ENCODE data around the gene EPHB3. TPM values are rescaled to one million over a fixed set of nuclear protein-coding genes. Genes with fewer than 3 reads are reported as not detected.

EPHB3 gene
- total and polyA plus RNA-seq, 10 of the 15 experiments (the other 5 are each of a cell fraction or from before 2014, with no cell fraction given): 0.09 TPM; not detected in 9

GRCh38 chr3:184540777-184541681 is 20.6 kb upstream of the EPHB3 start:
- Histone ChIP-seq H3K27me3 (replicated peaks in 1 of 2; ENCODE audit: control insufficient read depth in 2 of 2, insufficient read depth in 2 of 2, low read length in 1 of 2) (peaks cover 0 to 1% of the 10 kb centered on the region in 2 experiments; a peak in 2 of 4 replicates), H3K4me3 (no peak overlapping the region), H3K4me1 (ENCODE audit: control insufficient read depth, insufficient read depth, low read length) (no peaks in the 10 kb centered on the region), H3K79me2 (ENCODE audit: control insufficient read depth, insufficient read depth, low read length) (no peaks in the 10 kb centered on the region), H3K4me2 (ENCODE audit: control insufficient read depth, insufficient read depth) (no peak overlapping the region), H3K27ac (ENCODE audit: control insufficient read depth, insufficient read depth) (no peak overlapping the region), H3K9ac (ENCODE audit: control insufficient read depth, insufficient read depth, low read length) (no peak overlapping the region), H4K20me1 (ENCODE audit: control insufficient read depth, insufficient read depth) (no peaks in the 10 kb centered on the region), H3K9me3 (replicated peaks; ENCODE audit: control insufficient read depth, insufficient read depth, low read length) (no peaks in the 10 kb centered on the region), H2AFZ (ENCODE audit: control insufficient read depth, low read depth, low read length) (no peak overlapping the region), H3K36me3 (ENCODE audit: control insufficient read depth in 2 of 2, insufficient read depth in 2 of 2, low read length in 1 of 2) (no peaks in the 10 kb centered on the region)
- in situ Hi-C loops (cut with MboI): no loop called here
- no TSS peak for BruUV-seq (replicated peaks)
- POLR2A ChIA-PET: no interaction called here
- RAD21 ChIA-PET (ENCODE audit: unreplicated experiment): interaction anchor here (1.0 to 2.8 kb wide), 2 partner anchors 169 to 237 kb away, joined by 3 to 14 read pairs; no protein-coding TSS in a partner anchor
- SMC1A ChIA-PET (ENCODE audit: uncharacterized antibody, unreplicated experiment): interaction anchor here (0.6 to 2.1 kb wide), 4 partner anchors 12 to 169 kb away, joined by 3 to 10 read pairs (median 4); no protein-coding TSS in a partner anchor
- intact Hi-C loops (cut with micrococcal nuclease; ENCODE audit: unreplicated experiment): loop anchor here (1.0 to 5.0 kb wide), 4 partner anchors 74 to 644 kb away; no protein-coding TSS in a partner anchor
- 23% methylated on average over 13 of the region's 14 CpGs for WGBS (ENCODE audit: insufficient coverage, insufficient replicate concordance, low lambda C conversion rate, missing lambda C conversion rate)
- CTCF ChIA-PET: interaction anchor here (0.6 to 4.9 kb wide), 11 partner anchors 9 to 474 kb away, joined by 3 to 31 read pairs (median 4); no protein-coding TSS in a partner anchor
- no peak for FAIRE-seq
- no peak for DNase-seq (ENCODE audit: low read depth, low spot score)
- peak; percentile 79 for ATAC-seq
- TF ChIP-seq NBN (IDR thresholded peaks at IDR 0.05) (no peak), RUNX3 (IDR thresholded peaks at IDR 0.05; ENCODE audit: low read length) (no peak), POLR2A (IDR thresholded peaks at IDR 0.05; ENCODE audit: low read depth, low read length) (no peak), MYC (IDR thresholded peaks at IDR 0.05; ENCODE audit: insufficient read depth, insufficient read length, insufficient replicate concordance, low read length, severe bottlenecking) (no peak), HSF1 (IDR thresholded peaks at IDR 0.05; ENCODE audit: low read depth, low read length) (no peak), FOS (IDR thresholded peaks at IDR 0.05; ENCODE audit: borderline replicate concordance, extremely low read depth, insufficient read length) (no peak), SMC3 (IDR thresholded peaks at IDR 0.05; ENCODE audit: borderline replicate concordance, low read length) (peak; percentile 45), EP300 (IDR thresholded peaks at IDR 0.05; ENCODE audit: borderline replicate concordance in 1 of 2, control insufficient read depth in 1 of 2, low read depth in 2 of 2, low read length in 2 of 2) (no peak), RAD21 (IDR thresholded peaks at IDR 0.05; ENCODE audit: insufficient read depth, low read depth, low read length) (peak; percentile 56), NR2F1 (conservative IDR thresholded peaks at IDR 0.05) (no peak), NFXL1 (IDR thresholded peaks at IDR 0.05; ENCODE audit: borderline replicate concordance) (no peak), CTCF (IDR thresholded peaks at IDR 0.05 in 2 of 3, conservative IDR thresholded peaks at IDR 0.05 in 1 of 3; ENCODE audit: control insufficient read depth in 2 of 3, extremely low read depth in 1 of 3, insufficient read depth in 1 of 3, low read depth in 3 of 3, low read length in 3 of 3) (peak; percentile 67 to 88 (median 83)), CBFB (IDR thresholded peaks at IDR 0.05; ENCODE audit: low read depth) (no peak), BMI1 (IDR thresholded peaks at IDR 0.05; ENCODE audit: borderline replicate concordance) (no peak), SIN3A (IDR thresholded peaks at IDR 0.05; ENCODE audit: low read depth, low read length) (no peak), RFX5 (IDR thresholded peaks at IDR 0.05; ENCODE audit: low read depth, low read length) (no peak), IRF5 (IDR thresholded peaks at IDR 0.05; ENCODE audit: borderline replicate concordance) (no peak), STAT1 (conservative IDR thresholded peaks at IDR 0.05) (no peak), TBL1XR1 (IDR thresholded peaks at IDR 0.05; ENCODE audit: low read depth, low read length) (no peak), WRNIP1 (IDR thresholded peaks at IDR 0.05; ENCODE audit: borderline replicate concordance, low read depth, low read length) (no peak)

All from GM12878 (cell line).